Fibroblast of peridontal ligament (primary cell): ENCODE data around the gene BCAS3.
"Not testable (repeated sequence)": the region's sequence is repeated elsewhere in the genome, so short reads cannot be mapped to it uniquely, and the experiment has no call there.

ENCODE experiments used
- DNase-seq: peaks from one replicate; pipeline ENCODE4 v3.0.0-alpha.2; 2010; ENCODE audit errors: extremely low read depth

The BCAS3 gene

GRCh38 chr17:60744355-60744966, 66.8 kb downstream of the BCAS3 start:
- DNase-seq, result peak; percentile 54

- peak; percentile 26 for DNase-seq
Observed at GRCh38 chr17:60745544-60745943, 67.9 kb downstream of the BCAS3 start.

- no peak for DNase-seq
Observed at GRCh38 chr17:60747069-60747808, 69.6 kb downstream of the BCAS3 start.

DNA sequence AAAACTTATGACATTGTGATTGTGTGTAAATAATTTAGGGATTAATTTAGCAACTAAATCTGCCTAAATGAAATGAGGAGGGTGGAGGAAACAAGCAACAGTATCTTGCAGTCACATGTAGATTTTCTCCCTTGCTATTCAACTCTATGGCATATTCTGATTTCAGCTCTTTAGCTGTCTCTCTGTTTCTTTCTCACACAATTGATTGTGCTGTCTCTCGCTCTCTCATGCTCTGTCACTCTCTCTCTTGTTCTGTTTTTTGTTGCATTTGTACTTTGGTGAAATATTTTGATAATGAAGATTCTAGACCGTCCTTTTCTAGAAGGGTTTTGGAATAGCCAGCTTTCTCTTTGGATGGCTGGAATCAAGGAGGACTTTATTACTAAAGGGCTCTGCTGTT, 70.6 kb downstream of the BCAS3 start:
- DNase-seq, result no peak

DNA sequence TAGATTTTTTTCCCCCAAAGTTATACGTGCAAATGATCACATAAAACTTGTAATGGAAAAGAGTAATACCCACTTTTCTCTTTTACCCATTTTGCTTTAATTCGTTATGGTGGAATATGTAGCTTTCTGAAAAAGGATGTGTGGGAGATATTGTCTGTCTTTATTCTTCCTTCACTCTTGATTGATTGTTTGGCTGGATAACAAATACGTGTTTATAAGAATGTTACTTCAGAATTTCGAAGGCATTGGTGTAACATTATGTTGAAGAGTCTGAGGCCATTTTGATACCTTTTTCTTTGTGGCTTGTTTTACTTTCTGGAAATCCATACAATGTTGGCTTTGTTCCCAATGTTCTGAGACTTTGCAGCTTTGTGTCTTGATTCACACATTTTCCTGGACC, 71.4 kb downstream of the BCAS3 start:
- DNase-seq, result no peak

GRCh38 chr17:60749708-60750107, 72.1 kb downstream of the BCAS3 start:
- DNase-seq, result no peak

- no peak for DNase-seq
Observed at GRCh38 chr17:60750640-60751039, 73.0 kb downstream of the BCAS3 start.

DNA sequence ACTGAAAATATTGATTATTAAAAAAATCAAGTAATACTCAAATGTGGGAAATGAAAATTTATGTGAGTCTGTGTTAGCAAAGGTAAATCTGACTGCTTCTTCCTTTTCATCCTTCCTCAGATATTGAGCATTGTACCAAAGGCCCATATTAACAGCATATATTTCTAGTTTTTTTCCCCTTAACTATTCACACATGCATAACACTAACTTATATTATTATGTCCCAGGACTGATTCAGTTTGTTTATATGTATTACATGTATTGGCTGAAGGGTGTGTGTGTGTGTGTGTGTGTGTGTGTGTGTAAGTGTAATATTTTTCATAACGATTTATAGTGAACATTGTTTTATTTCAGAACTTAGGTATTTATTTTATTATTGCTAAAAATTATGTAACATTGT, 74.2 kb downstream of the BCAS3 start:
- no peak for DNase-seq

GRCh38 chr17:60752873-60753577, 75.4 kb downstream of the BCAS3 start:
- DNase-seq, result no peak

DNA sequence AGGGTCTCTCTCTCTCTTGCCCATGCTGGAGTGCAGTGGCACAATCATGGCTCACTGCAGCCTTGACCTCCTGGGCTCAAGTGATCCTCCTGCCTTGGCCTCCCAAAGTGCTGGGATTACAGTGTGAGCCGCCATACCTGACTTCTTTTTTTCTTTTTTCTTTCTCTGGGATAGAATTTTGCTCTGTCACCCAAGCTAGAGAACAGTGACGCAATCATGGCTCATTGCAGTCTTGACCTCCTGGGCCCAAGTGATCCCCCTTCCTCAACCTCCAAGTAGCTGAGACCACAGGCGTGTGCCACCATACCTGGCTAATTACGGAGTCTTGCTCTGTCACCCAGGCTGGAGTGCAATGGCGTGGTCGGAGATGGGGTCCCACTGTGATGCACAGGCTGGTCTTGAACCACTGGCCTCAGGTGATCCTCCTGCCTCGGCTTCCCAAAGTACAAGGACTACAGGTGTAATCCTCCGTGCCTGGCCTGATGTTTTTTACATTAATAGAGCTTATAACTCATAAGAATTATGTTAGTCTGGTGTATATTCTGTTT, 76.5 kb downstream of the BCAS3 start:
- DNase-seq, result no peak

DNA sequence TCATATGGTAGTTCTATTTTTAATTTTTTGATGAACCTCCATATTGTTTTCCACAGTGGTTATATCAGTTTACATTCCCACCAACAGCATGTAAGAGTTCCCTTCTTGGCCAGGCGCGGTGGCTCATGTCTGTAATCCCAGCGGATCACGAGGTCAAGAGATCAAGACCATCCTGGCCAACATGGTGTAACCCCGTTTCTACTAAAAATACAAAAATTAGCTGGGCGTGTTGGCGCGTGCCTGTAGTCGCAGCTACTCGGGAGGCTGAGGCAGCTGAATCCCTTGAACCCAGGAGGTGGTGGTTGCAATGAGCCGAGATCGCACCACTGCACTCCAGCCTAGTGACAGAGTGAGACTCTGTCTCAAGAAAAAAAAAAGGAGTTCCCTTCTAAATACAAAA, 79.1 kb downstream of the BCAS3 start:
- not testable (repeated sequence) for DNase-seq

DNA sequence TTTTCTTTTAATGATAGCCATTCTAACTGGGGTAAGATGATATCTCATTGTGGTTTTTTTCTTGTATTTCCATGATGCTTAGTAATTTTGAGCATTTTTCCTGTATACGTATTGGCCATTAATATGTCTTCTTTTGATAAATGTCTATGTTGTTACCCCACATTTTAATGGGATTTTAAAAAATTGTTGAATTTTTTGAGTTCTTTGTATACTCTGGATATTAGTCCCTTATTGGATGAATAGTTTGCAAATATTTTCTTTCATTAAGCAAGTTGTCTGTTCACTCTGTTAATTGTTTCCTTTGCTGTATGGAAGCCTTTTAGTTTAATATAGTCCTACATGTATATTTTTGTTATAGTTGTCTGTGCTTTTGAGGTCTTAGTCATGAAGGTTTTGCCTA, 79.8 kb downstream of the BCAS3 start:
- DNase-seq, result no peak

DNA sequence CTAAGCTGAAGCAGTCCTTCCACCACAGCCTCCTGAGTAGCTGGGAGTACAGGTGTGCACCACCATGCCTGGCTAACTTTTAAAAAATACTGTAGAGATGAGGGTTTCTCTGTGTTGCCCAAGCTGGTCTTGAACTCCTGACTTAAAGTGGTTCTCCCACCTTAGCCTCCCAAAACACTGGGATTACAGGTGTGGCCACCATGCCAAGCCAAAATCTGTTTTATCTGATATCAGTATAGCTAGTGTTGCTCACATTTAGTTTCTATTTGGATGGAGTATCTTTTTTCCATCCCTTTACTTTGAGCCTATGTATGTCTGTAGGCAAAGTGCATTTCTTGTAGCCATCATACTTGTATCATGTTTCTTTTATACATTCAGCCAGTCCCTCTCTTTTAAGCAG, 82.1 kb downstream of the BCAS3 start:
- DNase-seq, result no peak

- not testable (repeated sequence) for DNase-seq
Observed at GRCh38 chr17:60761301-60761700, 83.7 kb downstream of the BCAS3 start.

GRCh38 chr17:60766778-60767190, 89.1 kb downstream of the BCAS3 start:
- no peak for DNase-seq

DNA sequence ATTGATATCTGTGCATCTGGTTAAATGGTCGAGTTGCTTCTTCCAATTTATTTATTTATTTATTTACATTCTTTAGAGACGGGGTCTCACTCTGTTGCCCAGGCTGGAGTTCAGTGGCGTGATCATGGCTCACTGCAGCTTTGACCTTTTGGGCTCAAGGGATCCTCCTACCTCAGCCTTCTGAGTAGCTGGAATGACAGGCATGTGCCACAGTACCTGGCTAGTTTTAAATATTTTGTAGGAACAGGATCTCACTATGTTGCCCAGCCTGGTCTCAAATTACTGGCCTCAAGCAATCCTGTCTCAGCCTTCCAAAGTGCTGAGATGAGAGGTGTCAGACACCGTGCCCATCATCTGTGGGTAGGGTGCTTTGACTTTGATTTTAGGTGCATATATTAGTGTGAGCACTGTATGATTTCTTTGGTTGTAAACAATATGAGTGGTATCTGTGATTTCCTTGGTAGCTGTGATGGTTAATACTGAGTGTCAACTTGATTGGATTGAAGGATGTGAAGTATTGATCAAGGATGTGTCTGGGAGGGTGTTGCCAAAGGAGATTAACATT, 90.2 kb downstream of the BCAS3 start:
- no peak for DNase-seq

- no peak for DNase-seq
Observed at GRCh38 chr17:60769327-60769726, 91.7 kb downstream of the BCAS3 start.

DNA sequence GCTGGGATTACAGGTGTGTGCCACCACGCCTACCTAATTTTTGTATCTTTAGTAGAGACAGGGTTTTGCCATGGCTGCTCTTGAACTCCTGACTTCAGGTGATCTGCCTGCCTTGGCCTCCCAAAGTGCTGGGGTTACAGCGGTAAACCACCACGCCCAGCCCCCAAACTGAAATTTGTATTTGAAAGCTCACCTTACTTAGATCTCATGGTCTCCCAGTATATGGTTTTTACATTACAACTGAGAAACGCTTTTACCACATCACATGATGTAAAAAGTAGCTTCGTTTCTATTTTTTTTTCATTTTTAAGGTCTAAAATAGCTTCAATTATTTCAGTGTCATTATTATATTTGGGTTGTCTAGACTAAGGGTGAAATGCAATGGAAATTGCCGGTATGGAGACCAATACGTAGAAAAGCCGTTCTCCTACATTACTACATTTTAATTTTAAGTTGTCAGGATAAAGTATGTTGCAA, 93.3 kb downstream of the BCAS3 start:
- DNase-seq, result no peak

DNA sequence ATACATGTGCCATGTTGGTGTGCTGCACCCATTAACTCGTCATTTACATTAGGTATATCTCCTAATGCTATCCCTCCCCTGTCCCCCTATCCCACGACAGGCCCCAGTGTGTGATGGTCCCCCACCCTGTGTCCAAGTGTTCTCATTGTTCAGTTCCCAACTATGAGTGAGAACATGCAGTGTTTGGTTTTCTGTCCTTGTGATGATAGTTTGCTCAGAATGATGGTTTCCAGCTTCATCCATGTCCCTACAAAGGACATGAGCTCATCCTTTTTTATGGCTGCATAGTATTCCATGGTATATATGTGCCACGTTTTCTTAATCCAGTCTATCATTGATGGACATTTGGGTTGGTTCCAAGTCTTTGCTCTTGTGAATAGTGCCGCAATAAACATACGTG, 94.0 kb downstream of the BCAS3 start:
- DNase-seq, result not testable (repeated sequence)

- no peak for DNase-seq
Observed at GRCh38 chr17:60773552-60773951, 95.9 kb downstream of the BCAS3 start.

GRCh38 chr17:60781880-60782412, 104.3 kb downstream of the BCAS3 start:
- DNase-seq, result no peak

GRCh38 chr17:60782742-60783141, 105.1 kb downstream of the BCAS3 start:
- no peak for DNase-seq
